C4-2B (cell line): Measurements from ENCODE around the gene H6PD.

ENCODE experiments used
- H3K27ac ChIP-seq: fragments of 450-650 bp; 2 replicates; pipeline ENCODE4 v1.5.1; 2017
- ZFX ChIP-seq: fragments of 450-650 bp; IDR thresholded peaks from 2 replicates; pipeline ENCODE4 v1.6.1; 2017
- TF ChIP-seq, protein P1 (sequence below): fragments of 450-650 bp; conservative IDR thresholded peaks from 2 replicates; pipeline ENCODE4 v1.5.1; 2017; ENCODE audit warnings: mild to moderate bottlenecking

H6PD gene

DNA sequence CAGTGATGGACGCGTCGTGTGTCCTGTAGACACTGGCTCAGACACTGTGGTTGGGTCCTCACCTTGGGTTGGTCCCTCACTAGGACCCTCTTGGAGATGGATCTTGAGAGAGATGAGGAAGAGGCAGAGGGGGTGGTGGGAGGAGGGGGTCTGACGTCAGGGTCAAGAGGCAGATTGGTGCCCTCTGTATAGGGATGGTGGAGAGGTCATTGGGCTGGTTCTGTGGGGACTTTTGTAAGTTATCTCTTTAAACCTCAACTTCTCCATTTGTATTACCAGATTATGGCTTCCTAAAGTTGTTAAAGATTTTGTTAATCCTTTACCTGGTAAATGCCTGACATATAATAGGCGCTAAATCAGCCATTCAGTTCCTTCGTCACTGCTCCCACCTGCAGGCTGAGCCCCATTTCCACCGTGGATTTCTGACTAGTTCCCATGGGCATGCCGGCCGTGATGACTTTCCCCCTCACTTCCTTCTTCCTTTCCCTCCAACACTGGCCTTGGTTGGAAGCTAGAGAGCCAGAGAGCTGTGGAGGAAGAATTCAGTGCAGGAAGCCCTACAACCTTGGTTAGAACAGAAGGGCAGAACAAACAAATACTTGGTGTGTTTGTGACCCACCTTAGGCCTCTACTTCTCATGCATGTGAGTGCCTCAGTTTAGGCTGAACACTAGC, 8.6 kb downstream of the H6PD start:
- peak overlapping the region; percentile 84 for H3K27ac ChIP-seq
- TF ChIP-seq, protein P1, sequence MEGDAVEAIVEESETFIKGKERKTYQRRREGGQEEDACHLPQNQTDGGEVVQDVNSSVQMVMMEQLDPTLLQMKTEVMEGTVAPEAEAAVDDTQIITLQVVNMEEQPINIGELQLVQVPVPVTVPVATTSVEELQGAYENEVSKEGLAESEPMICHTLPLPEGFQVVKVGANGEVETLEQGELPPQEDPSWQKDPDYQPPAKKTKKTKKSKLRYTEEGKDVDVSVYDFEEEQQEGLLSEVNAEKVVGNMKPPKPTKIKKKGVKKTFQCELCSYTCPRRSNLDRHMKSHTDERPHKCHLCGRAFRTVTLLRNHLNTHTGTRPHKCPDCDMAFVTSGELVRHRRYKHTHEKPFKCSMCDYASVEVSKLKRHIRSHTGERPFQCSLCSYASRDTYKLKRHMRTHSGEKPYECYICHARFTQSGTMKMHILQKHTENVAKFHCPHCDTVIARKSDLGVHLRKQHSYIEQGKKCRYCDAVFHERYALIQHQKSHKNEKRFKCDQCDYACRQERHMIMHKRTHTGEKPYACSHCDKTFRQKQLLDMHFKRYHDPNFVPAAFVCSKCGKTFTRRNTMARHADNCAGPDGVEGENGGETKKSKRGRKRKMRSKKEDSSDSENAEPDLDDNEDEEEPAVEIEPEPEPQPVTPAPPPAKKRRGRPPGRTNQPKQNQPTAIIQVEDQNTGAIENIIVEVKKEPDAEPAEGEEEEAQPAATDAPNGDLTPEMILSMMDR, result no peak
- no peak for TF ChIP-seq ZFX

DNA sequence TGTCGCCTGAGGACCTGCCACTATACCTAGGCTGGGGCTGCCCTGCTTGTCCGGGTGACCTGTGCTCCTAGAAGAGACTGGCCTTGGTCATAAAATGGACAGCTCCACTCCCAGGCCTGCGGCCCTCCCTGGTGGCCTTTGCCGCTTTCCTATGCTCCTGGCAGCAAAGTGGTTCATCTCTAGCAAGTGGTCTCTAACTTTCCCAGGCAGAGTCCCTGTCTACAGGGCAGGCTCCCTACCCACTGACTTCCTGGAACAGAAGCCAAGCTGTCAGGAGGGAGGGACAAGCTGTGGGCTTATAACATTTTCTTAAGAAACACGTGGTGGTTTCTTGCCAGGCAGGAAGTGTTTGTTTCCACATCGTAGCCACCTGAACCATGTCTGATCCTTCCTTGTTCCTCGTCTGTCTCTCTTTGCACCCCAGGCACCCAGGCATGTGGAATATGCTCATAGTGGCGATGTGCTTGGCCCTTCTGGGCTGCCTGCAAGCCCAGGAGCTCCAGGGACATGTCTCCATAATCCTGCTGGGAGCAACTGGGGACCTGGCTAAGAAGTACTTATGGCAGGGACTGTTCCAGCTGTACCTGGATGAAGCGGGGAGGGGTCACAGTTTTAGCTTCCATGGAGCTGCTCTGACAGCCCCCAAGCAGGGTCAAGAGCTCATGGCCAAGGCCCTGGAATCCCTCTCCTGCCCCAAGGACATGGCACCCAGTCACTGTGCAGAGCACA, 10.1 kb downstream of the H6PD start:
- TF ChIP-seq, protein P1, result no peak
- no peak for TF ChIP-seq ZFX
- H3K27ac ChIP-seq, result peak overlapping the region; percentile 84

DNA sequence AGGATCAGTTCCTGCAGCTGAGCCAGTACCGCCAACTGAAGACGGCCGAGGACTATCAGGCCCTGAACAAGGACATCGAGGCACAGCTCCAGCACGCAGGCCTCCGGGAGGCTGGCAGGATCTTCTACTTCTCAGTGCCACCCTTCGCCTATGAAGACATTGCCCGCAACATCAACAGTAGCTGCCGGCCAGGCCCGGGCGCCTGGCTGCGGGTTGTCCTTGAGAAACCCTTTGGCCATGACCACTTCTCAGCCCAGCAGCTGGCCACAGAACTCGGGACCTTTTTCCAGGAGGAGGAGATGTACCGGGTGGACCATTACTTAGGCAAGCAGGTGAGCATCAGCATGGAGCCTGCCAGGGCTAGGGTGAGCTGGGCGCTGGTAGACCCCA, 10.7 kb downstream of the H6PD start:
- TF ChIP-seq ZFX, result no peak
- TF ChIP-seq, protein P1, result no peak
- H3K27ac ChIP-seq, result peak overlapping the region; percentile 84

DNA sequence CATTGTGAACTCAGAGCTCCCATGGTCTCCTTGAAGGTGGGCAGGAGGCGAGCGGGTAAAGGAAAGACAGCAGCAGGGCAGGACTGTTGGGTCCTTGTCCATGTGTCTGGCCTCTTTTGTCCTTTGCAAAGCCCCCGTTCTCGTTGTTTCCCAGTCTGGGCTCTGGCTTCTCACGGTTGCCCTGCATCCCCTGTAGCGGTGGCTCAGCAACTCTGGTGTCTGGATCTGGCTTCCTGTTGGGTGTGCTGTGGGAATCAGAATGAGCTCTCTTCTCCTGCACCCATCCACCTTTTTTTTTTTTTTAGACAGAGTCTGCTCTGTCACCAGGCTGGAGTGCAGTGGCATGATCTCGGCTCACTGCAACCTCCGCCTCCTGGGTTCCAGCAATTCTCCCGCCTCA, 11.1 kb downstream of the H6PD start:
- H3K27ac ChIP-seq, result peak overlapping the region; percentile 84
- no peak for TF ChIP-seq ZFX
- TF ChIP-seq, protein P1, result no peak

DNA sequence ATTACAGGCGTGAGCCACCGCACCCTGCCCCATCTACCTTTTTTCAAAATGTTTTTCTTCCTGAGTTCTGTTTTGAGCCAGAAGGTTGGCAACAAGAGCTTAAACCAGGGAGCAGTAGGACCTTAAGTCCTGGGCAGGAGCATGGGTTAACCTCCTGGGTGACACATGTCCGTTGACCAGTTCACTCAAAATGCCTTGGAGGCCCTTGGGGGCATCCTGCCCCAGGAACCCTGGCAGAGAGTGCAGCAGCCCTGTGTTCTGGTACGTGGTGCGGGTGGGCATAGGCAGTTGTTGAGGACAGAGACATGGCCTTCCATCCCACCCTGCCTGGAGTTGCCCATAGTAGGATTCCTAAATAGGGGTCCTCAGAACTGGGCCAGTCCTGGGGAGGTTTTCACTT, 11.6 kb downstream of the H6PD start:
- H3K27ac ChIP-seq, result peak overlapping the region; percentile 84; the same call in 1 of the 2 replicates
- TF ChIP-seq, protein P1, result no peak
- TF ChIP-seq ZFX, result no peak

DNA sequence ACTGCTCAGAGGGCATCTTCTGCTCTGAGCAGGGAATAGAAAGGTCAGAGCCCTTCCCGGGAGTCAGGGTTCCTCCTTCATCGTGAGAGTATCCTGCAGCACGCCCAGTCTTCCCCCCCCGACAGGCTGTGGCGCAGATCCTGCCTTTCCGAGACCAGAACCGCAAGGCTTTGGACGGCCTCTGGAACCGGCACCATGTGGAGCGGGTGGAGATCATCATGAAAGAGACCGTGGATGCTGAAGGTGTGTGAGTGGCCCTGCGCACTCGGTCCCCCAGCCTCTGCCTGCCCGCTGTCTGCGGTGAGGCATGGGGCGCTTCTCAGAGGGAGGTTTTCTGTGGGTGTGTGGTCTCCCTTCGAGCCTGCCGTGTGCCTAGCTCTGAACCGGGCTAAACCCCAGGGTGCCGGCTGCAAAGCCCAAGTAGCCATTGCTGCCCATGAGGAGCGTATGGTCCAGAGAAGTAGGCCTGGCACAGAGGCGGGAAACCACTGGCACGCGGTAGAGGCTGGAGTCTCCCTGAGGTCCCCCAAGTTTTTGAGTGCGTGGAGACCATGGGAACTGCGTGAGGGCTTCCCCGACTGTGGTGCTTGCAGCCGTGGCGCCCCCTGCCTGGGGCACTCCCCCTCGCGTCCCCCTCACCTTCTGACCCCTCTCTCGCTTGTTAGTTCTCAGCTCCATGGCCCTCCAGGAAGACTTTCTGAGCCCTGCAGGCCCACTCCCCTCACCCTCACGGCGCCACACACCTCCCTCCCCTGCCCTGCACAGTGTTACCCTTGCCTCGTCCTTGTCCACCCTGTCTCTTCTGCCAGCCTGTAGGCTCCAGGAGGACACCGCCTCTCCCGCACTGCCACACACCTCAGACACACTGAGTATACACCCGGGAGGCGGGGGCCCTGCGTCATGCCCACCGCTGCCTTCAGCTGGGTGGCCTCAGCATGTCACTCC, 12.5 kb downstream of the H6PD start:
- no peak for TF ChIP-seq ZFX
- TF ChIP-seq, protein P1, result no peak
- no peak overlapping the region for H3K27ac ChIP-seq

DNA sequence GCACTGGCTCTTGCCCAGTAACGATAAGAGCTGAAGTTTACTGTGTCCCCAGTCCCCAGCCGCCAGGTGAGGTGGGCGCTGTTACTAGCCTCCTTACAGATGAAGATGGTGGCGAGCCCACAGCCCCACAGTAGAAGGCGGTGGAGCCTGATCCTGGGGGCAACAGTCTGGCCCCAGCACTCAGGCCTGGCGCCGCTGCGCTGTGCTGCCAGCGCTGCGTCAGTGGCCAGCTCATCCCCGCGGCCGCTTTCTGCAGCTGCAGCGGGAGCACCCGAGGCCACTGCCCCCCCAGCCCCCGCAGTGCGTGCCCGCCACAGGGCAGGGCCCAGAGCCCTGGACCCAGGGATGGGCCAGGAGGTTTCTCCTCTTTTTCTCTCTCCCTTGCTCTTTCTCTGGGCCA, 13.3 kb downstream of the H6PD start:
- no peak overlapping the region for H3K27ac ChIP-seq
- TF ChIP-seq, protein P1, result no peak
- no peak for TF ChIP-seq ZFX
